HG03571 (cell line): ENCODE measurements around the gene LITAFD.
"Not testable (repeated sequence)": the region's sequence is repeated elsewhere in the genome, so short reads cannot be mapped to it uniquely, and the experiment has no call there.

Experiments used
- ATAC-seq: cut with Tn5 transposase; IDR thresholded peaks from one replicate; pipeline ENCODE4 v1.9.1; 2021; ENCODE audit not compliant: unreplicated experiment

Gene LITAFD

DNA sequence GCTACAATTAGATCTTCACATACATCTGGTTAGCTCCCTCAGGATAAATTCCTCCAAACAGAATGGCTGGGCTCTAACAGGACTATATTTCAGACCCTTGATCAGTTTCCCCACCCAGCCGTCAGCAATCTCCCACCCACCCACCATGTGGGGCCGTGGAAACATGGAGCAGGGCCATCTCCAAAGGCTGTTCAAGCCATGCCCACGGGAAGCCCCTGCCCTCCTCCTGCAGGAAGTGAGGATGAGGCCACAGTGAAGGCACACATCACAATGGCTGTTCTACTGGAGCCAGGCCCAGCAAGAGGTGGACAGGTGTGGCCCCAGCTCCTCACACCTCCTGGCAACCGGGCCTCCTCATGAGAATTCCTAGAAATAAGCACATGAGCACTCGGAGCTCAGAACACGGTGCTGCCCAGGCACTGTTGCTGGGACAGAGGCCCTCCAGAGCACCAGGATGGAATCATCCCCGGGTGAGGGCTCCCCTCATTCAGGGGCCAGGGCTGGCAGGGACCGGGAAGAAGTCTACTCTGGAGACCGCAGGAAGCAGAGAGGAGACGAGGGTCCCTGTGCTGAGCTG, at the start of gene LITAFD:
Gene LITAFD, plus strand, starts transcription at position 311 of the 577 bp plus-strand sequence. CDS start 2,005 bp downstream, outside the sequence.
- ATAC-seq = no peak

DNA sequence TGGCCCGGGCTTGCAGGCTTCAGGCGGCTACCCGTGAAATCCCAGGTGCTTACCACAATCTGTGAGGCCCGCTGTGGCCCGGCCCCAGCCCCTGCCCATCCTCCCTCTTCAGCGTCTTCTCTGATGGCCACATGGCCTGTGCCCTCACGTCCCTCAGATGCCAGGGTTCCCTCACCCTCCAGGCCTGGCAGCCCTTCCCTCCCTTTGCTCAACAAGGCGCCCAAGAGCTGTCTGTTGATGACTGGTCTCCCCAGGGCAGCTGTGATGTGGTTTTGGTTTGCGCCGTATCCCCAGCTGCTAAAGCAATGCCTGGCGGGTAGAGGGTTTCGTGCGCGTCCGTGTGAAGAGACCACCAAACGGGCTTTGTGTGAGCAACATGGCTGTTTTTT, 49.4 kb upstream of the LITAFD start:
- no peak for ATAC-seq

DNA sequence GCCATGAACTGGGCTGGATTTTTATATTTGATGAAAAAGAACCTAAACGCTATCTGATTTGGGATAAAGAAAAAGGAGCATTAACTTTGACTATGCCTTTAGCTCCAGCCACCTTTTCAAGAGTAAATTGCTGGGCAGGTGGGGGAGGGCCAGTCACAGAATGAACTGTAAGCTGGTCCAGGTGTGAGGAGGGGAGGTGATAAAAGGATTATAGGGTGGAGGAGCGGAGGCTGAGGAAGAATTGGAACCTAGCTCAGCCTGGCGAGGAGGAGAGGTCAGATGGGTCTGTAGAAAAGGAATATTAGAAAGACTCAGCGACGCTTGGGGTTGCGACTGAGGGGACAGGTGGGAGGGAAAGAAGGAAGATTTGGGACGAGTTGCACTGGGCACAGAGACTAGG, 45.4 kb upstream of the LITAFD start:
- ATAC-seq = not testable (repeated sequence)

DNA sequence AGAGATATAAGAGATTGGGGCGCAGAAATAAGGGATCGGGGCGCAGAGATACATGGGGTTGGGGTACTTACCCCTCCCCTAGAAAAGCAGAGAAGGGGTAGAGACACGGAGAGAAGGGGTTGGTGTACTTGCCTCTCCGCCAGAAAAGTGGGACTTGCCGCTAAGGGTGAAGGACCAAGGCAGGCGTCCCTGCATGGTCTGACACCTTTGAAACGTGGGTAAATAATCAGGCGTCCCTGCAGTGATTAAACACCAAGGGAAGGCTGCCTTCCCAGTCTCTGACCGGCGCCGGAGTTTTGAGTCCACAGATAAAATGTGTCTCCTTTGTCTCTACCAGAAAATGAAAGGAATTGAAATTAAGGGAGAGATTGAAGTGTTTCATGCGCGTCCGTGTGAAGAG, 44.6 kb upstream of the LITAFD start:
- ATAC-seq = not testable (repeated sequence)

DNA sequence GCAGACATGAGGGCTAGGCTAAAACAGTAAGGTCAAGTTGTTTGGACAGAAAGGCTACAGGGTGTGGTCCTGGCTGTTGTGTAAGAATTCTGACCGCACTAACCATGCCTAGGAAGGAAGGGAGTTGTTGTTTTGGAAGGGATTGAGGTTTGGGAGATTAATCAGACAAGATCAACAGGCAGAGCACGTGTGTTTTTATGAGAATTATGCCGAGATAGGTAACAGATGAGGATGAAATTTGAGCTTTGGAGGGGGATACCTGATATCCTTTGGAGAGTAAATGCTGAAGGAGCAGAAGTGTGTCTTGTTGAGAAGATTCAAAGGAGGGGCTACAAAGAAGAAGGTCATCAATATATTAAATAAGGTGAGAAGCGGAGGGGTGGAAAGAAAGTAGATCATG, 40.1 kb upstream of the LITAFD start:
- not testable (repeated sequence) for ATAC-seq

DNA sequence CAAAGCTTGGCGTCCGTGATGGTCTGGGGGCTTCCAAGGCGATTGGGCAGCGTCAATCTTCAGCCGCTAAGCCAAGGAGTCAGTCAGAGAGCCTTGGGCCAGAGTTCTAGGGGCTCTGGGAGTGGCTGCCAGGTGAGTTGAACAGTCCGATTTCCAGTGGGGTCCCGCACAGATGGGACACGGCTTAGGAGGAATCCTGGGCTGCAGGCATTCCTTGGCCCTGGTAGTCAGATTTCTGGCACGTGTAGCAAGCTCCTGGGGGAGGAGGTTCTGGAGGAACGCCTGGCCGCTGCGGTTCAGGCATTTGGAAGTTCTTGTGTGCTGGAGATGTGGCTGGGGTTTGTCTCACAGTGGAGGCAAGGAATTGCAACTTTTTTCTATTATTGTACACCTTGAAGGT, 38.9 kb upstream of the LITAFD start:
- not testable (repeated sequence) for ATAC-seq

DNA sequence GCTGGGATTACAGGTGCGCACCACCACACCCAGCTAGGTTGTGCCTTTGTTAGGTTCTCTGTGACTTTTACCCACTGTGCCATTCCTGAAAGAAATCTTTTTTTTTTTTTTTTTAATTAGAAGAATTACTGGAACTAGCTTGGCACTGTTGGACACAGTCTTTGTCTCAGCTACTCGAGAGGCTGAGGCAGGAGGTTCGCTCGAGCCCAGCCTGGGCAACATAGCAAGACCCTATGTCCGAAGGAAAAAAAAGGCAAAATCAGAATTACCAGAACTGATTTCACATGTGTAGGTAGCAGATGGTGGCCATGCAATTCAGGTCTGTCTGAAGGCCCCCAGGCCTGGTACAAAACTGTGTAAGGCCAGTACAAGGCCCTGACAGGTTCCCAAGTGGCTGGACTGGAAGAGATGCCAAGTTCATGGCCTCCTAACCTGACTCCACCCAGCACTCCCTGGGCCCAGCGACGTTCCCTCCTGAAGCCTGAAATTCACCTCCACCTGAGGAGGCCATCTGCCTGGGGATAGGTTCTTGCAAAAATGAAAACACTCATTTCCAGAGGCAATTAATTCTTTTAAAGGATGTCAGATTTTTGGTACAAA, 36.4 kb upstream of the LITAFD start:
- ATAC-seq = no peak

DNA sequence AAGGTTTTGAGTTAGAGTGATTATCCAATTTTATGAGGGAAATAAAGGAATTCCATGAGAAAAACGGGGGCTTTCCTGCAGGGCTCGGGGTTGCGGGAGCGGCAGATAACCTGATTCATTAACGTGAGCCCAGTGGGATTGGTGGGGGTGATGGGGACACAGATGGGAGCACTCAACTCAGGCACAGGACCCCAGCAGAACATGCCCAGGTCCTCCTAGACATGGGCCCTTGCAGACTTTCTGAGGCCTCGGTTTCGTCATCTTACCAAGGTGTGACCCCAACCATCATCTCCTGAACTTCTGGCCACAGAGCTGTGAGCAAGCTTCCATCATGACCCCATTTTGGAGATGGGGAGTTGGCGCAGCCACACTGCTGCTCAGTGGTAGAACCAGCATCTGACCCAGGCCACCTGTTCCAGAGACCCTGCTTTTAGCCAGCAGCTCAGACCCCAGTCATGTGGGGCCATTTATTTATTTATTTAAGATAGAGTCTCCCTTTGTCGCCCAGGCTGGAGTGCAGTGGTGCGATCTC, 35.7 kb upstream of the LITAFD start:
- no peak for ATAC-seq

DNA sequence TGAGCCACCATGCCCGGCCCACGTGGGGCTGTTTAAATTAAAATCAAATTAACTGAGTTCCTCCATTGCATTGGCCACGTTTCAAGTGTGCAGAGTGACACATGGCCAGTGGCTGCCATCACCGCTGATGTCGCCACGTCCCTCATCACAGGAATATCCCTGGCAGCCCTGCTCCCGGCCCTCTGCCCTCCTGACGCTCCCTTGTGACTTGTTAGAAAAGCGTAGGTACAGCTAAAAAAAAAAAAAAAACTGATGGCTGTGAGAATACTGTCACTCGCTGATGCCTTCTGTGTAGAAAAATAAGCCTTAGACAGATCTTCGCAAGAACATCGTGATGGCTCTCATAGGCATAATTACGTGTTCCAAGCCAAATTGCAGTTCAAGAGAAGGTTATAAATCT, 35.0 kb upstream of the LITAFD start:
- ATAC-seq = no peak

DNA sequence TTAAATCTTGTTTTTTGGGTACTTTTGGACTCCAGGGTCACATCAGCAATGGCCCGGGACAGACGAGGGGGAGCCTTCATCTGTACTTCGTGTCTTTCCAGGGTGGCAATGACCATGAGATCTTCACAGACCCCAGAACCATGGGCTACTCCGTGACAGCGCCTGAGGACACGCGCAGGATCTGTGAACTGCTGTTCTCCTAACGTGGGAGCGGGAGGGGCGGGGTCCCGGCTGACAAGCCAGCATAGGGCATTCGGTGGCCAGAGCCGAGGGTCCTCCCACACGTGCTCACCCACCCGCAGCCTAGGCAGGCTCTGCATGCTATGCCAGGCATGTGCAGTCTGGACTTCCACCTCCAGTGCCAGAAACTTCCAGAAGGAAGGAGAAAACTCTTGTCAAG, 34.5 kb upstream of the LITAFD start:
- ATAC-seq = no peak

DNA sequence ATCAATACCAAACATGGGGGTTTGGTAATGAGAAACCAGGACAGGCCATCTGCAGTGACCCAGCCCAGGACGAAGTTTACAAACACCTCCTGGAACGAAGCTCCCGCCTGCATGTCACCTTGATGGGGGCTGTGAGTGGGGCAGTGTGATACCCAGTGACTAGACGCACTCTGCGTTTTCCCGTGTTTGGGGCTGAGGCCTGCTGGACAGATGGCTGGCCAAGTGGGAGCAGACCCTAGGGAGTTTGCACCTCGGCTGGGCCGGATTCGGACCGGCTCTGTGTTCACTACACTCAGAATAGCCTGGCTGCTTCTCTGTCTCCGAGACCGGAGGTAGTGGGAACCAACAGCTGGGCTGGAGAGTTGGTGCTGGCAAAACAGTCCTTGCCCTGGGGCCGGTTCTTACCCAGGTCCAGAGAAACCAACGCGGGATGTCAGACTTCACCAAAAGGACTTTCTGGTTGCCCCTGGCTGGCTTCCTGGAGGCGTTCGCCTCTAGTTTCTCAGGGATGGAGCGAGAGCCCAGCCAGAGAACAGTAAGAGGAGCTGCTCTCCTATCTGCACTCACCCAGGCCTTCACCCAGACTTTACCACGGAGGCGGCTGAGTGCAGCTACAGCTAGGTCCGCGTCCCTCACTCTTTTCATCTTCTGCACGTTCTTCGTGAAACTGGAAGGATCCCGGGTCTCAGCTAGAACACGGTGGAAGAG, 33.8 kb upstream of the LITAFD start:
- ATAC-seq = no peak

DNA sequence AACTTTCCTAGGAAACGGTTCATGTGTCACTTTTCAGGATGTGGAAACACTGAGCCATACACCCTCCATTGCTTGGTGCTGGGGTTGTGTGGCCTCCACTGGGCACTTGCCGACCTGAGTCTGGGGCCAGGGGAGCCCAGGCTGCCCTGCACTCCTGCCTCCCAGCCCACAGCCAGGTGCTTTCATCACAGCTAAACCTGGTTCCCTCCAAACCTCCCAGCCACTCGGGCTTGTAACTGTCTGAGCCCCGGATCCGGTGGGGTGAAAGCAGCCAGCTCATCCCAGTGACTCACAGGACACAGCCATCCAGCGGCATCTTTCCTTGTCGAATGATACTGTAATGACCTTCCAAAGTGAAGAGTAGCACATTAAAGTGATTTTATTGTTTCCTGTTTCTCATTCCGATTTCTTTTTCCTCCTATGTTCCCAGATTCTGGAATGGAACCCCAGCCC, 33.2 kb upstream of the LITAFD start:
- no peak for ATAC-seq

DNA sequence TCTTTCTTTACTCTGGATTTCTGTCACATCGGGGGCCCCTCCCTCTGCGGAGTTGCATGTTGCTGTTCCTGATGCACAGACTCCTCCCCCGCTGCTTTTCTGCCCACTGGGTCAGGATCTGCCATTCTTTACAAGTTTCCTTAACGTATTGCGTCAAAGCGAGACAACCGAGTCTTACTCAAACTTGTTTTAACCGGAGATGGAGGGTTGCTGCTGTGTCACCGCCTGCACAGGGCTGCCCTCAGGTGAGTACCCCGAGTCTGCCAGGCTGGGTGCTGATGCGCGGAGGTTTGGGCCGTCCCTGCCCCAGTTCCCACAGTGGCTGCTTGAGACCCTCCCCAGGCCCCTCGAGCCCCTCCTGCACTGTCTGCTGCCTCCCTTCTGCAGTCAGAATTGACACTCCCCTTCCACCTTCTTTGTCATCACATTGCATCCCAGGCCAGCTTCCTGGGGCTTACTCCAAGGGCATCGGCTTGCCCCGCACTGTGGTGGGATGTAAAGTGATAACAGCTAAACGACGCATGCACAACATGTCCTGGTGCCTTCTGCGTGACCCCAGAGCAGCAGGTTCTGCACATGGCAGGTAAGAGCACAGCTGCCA, 32.6 kb upstream of the LITAFD start:
- ATAC-seq = no peak

DNA sequence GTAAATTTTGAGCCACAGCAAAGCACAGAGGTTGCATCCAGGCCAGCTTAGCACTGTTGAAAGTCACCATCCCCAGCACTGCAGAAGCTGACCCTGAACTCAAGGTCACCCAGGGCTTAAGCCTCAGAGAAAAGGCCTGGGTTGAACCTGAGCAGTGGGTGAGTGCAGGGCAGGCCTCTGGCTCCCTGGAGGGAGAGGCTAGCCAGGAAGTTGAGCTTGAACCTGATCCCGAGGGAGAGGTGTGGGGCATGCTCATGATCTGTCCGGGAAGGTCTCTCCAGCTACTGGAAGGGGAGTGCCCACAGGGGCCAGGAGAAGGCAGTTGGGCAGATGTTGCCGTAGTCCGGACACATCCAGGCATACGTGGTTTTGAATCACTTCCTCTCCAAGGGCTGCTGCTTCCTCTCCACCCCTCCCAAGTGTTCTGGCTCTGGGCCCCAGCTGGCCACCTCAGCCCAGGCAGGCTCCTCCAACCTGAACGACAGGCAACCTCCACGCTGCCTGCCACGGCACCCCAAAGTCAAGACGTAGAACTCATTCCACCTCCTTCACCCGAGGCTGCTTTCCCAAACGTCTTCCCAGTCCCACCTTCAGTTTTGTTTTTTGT, 31.8 kb upstream of the LITAFD start:
- no peak for ATAC-seq

DNA sequence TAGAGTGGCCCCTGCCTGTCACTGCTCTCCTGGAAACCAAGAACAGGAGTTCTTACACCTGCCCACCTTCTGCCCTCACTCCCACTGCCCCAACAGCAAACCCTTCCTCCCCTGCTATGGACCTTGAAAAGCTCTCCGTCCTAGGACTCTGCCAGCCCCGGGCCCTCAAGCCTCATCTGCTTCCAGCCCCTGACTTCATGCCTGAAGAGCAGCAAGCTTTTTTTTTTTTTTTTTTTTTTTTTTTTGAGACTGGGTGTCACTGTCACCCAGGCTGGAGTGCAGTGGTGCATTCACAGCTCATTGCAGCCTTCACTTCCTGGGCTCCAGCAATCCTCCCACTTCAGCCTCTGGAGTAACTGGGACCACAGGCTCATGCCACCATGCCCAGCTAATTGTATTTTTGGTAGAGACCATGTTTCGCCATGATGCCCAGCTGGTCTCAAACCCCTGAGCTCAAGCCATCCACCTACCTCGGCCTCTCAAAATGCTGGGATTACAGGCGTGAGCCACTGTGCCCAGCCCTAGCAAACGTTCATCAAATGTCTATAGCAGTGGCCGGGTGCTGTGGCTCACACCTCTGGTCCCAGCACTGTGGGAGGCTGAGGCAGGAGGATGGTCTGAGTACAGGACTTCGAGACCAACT, 30.3 kb upstream of the LITAFD start:
- ATAC-seq = no peak

DNA sequence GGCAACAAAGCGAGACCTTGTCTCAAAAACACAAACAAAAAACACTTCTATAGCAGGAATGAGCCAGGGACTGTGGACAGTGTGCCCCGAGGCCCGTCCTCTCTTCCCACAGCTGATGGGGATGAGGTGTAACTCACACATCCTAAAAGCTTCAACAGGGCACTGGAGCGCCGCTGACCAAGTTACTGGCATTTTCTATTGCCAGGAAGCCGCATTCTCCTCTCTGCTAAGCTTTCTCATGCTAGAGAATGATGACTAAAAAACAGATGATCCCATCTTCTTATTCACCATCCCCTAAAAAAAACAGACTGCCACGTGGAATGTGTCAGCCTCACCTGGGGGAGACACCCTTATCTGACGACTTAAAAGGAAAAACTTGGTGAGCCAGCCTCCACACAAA, 29.6 kb upstream of the LITAFD start:
- no peak for ATAC-seq

DNA sequence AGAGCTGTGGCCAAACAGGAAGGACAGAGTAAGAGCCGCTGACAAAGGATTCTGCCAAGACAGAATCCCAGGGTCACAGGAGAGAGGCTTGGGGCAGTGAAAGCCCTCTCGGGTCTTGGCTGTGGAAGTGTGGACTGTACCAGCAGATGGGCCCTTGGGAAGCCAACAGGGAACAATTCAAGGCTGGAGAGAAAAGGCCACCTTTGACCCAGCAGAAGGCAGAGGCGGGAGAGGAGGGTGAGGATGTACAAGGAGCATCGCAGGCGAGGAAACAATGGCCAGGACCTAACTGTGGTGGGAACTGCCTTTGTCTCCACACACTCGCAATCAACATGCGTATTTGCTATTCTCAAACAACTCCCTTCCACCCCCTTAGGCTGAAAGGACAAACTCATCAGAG, 29.0 kb upstream of the LITAFD start:
- no peak for ATAC-seq

DNA sequence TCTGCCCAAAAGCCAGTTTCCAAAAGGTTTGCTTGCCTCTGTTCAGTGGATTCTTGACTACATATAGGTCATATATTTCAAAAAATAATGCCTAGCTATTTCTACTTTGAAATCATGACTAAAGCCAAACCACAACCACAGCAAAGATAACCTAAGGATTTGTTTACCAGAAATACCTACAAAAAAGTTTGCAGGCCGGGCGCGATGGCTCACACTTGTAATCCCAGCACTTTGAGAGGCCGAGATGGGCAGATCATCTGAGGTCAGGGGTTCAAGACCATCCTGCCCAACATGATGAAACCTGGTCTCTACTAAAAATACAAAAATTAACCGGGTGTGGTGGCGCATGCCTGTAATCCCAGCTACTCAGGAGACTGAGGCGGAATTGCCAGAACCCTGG, 28.5 kb upstream of the LITAFD start:
- ATAC-seq = no peak

DNA sequence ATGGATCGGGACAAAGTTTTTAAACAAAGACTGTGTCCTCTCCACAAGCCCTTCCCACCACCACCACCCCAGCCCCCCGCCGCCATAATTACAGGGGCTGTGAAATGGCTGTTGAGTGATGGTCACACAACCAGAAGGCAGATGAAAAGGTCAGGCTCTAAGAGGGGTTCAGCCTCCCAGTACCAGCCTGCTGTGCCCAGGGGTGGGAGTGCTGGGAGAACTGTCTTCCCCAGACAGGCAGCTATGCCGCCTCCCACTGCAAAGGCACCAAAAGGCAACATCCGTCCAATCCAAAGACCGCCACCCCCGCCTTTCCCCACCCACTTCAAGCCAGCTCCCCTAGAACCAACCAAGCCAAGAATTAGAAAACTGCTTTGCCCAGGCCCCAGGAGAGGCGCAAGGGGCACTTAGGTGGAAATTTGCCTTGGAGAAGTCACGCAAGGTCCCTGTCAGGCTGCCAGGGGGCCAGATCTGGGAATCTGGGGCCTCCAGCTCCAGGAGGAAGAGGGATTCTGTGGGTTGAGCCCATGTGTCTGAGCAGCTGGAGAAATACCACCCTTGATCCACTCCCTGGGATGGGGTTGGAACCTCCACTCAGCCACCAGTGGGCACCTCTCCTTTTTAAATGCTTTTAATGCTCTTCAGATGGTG, 27.7 kb upstream of the LITAFD start:
- ATAC-seq = no peak

DNA sequence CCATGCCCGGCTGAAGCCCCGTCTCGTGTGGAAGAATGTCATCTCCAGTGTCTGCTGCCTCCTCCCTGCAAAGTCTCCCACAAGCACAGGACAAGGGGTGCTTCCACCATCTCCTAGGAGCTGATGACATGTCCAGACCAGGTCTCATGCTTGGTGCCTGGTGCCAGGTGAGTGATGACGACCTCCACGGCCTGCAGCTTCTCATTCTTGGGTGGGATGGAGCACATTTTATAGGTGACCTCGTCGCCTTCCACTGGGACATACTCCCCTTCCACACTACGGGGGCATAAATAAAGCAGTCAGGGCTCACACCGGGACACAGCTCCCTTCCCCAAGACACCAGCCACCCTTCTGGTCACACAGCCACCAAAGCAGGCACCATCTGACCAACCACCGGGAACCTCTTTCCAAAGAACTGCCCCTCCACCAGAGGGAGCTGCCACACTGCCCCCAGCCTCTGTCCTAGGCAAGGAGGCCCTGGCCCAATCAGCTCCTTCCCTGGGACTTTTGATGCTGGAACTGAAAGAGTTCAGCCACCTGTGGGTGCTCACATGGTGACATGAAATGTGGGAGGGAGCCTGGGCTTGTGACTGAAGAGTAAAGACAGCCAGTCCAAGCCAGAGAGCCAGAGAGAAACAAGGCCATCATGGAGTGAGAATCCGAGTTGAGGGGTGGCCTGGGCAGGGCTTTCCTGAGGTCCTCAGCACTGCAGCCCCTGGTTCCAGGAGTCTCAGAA, 26.9 kb upstream of the LITAFD start:
- ATAC-seq = no peak
